Measurements from ENCODE around the gene FRMPD2. TPM values are rescaled to one million over a fixed set of nuclear protein-coding genes. Genes with fewer than 3 reads are reported as not detected.

The FRMPD2 gene
- total RNA-seq, 1 experiment from 2014 or later = 0.44 TPM

GRCh38 chr10:48206482-48207250, 67.8 kb downstream of the FRMPD2 start:
- no peak overlapping the region for H3T11ph ChIP-seq (ENCODE audit: low read length)
- no peak overlapping the region for H3K23ac ChIP-seq (ENCODE audit: insufficient read length, low read depth, low read length)
- H3K79me2 ChIP-seq (ENCODE audit: insufficient read depth, low read length) = no peaks in the 10 kb centered on the region
- no peaks in the 10 kb centered on the region for H3K27me3 ChIP-seq (ENCODE audit: insufficient read depth, low read length)
- H2BK12ac ChIP-seq (ENCODE audit: insufficient read length, low read depth, low read length) = no peak overlapping the region
- H2BK20ac ChIP-seq (ENCODE audit: low read depth, low read length, poor library complexity, severe bottlenecking) = no peak overlapping the region
- no peak overlapping the region for H3K14ac ChIP-seq (ENCODE audit: insufficient read depth, low read length)
- H3K4me2 ChIP-seq (ENCODE audit: insufficient read depth, insufficient read length, low read length) = no peak overlapping the region
- H3K4ac ChIP-seq (ENCODE audit: low read depth, low read length) = no peak overlapping the region
- H3K4me1 ChIP-seq (ENCODE audit: insufficient read depth, low read length) = no peaks in the 10 kb centered on the region
- Mint-ChIP-seq H3K9me3 (no peaks in the 10 kb centered on the region), H3K4me1 (peaks cover 14 to 15% of the 10 kb centered on the region in 2 experiments; a peak in 3 of 4 replicates), H3K4me3 (no peak overlapping the region), H3K27me3 (ENCODE audit: low read depth) (peaks cover 2% of the 10 kb centered on the region; the same call in 1 of the 2 replicates), H3K36me3 (ENCODE audit: insufficient read depth in 1 of 3, low read depth in 3 of 3) (no peaks in the 10 kb centered on the region; a peak in 1 of 7 replicates), H3K27ac (no peak overlapping the region)
- no peak overlapping the region for H2BK120ac ChIP-seq (ENCODE audit: low read depth, low read length, poor library complexity, severe bottlenecking)
- no peak for DNase-seq
- no CpG with 5 or more reads among the region's 6 CpGs for WGBS (ENCODE audit: extremely low coverage, insufficient read length, low lambda C conversion rate)
- no peak overlapping the region for H2BK5ac ChIP-seq (ENCODE audit: insufficient read length, low read length)
- H2AFZ ChIP-seq (ENCODE audit: low read length) = no peak overlapping the region
- no peak overlapping the region for H4K8ac ChIP-seq (replicated peaks; ENCODE audit: insufficient read length, low read depth, low read length)
- no peak overlapping the region for H4K91ac ChIP-seq (ENCODE audit: insufficient read length, low read depth, low read length)
- H3K9ac ChIP-seq (ENCODE audit: extremely low read depth, insufficient read length, low read length) = no peak overlapping the region
- no peaks in the 10 kb centered on the region for H3K79me1 ChIP-seq (ENCODE audit: insufficient read depth, low read depth, low read length, poor library complexity, severe bottlenecking)
- H3K23me2 ChIP-seq (ENCODE audit: insufficient read length, low read depth, low read length, poor library complexity, severe bottlenecking) = no peaks in the 10 kb centered on the region
- H2BK15ac ChIP-seq (ENCODE audit: low read depth, low read length) = no peak overlapping the region
- no peaks in the 10 kb centered on the region for H3K9me3 ChIP-seq (ENCODE audit: control insufficient read depth, low read depth, low read length)
- no peak overlapping the region for H3K27ac ChIP-seq (ENCODE audit: insufficient read length, low read depth, low read length)
- no peak for TF ChIP-seq CTCF (conservative IDR thresholded peaks at IDR 0.05)
- H3K56ac ChIP-seq (ENCODE audit: insufficient read length, low read depth, low read length) = no peak overlapping the region
- H3K18ac ChIP-seq (ENCODE audit: insufficient read length, low read depth, low read length) = no peak overlapping the region
- H4K5ac ChIP-seq (ENCODE audit: insufficient read length, low read depth, low read length) = no peak overlapping the region
- H4K20me1 ChIP-seq (ENCODE audit: control insufficient read depth, insufficient read depth, insufficient read length) = no peaks in the 10 kb centered on the region
- H2AK5ac ChIP-seq (ENCODE audit: insufficient read length, low read length) = no peak overlapping the region

Data from H9 (cell line).